Panc1 (cell line): Measurements from ENCODE around the gene ST8SIA6.

ENCODE experiments used
- POLR2AphosphoS5 ChIP-seq: IDR thresholded peaks from 2 replicates; pipeline ENCODE4 v1.6.1; 2012; ENCODE audit warnings: mild to moderate bottlenecking, low read depth, low read length, moderate library complexity
- TF ChIP-seq, protein P1 (sequence below): fragments of 450-650 bp; IDR thresholded peaks from 2 replicates; pipeline ENCODE4 v1.5.1; 2017; ENCODE audit warnings: mild to moderate bottlenecking

DNA sequence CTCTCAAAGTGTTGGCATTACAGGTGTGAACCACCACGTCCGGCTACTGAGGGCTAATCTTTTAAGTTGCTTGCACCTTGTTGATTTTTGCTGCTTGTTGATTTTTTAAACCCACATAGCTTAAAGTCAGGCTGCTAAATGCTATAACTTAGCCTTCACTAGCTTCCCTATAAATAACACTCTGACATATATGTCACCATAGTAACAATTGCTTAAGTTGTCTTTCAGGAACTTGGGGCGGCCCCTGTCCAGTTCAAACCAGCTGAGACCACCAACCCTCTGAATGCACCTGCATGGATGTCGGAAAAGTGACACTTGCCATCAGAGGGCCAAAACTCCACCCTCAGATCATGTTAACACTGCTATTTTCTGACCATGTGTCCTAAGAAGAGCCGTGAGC lies 47.3 kb downstream of the ST8SIA6 start:
- TF ChIP-seq, protein P1, sequence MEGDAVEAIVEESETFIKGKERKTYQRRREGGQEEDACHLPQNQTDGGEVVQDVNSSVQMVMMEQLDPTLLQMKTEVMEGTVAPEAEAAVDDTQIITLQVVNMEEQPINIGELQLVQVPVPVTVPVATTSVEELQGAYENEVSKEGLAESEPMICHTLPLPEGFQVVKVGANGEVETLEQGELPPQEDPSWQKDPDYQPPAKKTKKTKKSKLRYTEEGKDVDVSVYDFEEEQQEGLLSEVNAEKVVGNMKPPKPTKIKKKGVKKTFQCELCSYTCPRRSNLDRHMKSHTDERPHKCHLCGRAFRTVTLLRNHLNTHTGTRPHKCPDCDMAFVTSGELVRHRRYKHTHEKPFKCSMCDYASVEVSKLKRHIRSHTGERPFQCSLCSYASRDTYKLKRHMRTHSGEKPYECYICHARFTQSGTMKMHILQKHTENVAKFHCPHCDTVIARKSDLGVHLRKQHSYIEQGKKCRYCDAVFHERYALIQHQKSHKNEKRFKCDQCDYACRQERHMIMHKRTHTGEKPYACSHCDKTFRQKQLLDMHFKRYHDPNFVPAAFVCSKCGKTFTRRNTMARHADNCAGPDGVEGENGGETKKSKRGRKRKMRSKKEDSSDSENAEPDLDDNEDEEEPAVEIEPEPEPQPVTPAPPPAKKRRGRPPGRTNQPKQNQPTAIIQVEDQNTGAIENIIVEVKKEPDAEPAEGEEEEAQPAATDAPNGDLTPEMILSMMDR = no peak
- no peak for TF ChIP-seq POLR2AphosphoS5
